ENCODE data around the gene PLAC9.

The PLAC9 gene

GRCh38 chr10:80172896-80173295, 40.4 kb downstream of the PLAC9 start:
- H3K27ac ChIP-seq (replicated peaks) = no peak overlapping the region
- H3K27me3 ChIP-seq (ENCODE audit: insufficient read depth, poor library complexity, severe bottlenecking) = no peaks in the 10 kb centered on the region
- H3K4me3 ChIP-seq (replicated peaks; ENCODE audit: insufficient read depth, low read length) = no peak overlapping the region
- DNase-seq (ENCODE audit: low read depth in 1 of 2, low spot score in 1 of 2) = no peak
- TF ChIP-seq POLR2AphosphoS5 (IDR thresholded peaks at IDR 0.05; ENCODE audit: low read depth) (no peak), CTCF (IDR thresholded peaks at IDR 0.05; ENCODE audit: insufficient read depth, low read length) (no peak), SPI1 (IDR thresholded peaks at IDR 0.05; ENCODE audit: borderline replicate concordance, low read depth) (no peak), GABPA (IDR thresholded peaks at IDR 0.05; ENCODE audit: low read depth) (no peak), REST (IDR thresholded peaks at IDR 0.05; ENCODE audit: insufficient replicate concordance, low read depth) (no peak)

- H3K4me3 ChIP-seq (replicated peaks; ENCODE audit: insufficient read depth, low read length) = no peak overlapping the region
- H3K27me3 ChIP-seq (ENCODE audit: insufficient read depth, poor library complexity, severe bottlenecking) = no peaks in the 10 kb centered on the region
- DNase-seq (ENCODE audit: low read depth in 1 of 2, low spot score in 1 of 2) = peak in 1 of 2 experiments; percentile 58
- H3K27ac ChIP-seq (replicated peaks) = no peak overlapping the region
- TF ChIP-seq POLR2AphosphoS5 (IDR thresholded peaks at IDR 0.05; ENCODE audit: low read depth) (no peak), SPI1 (IDR thresholded peaks at IDR 0.05; ENCODE audit: borderline replicate concordance, low read depth) (no peak), REST (IDR thresholded peaks at IDR 0.05; ENCODE audit: insufficient replicate concordance, low read depth) (no peak), CTCF (IDR thresholded peaks at IDR 0.05; ENCODE audit: insufficient read depth, low read length) (no peak), GABPA (IDR thresholded peaks at IDR 0.05; ENCODE audit: low read depth) (no peak)
These were observed 40.9 kb downstream of the PLAC9 start for GRCh38 chr10:80173466-80173865.

- Histone ChIP-seq H3K4me3 (replicated peaks; ENCODE audit: insufficient read depth, low read length) (no peak overlapping the region), H3K27ac (replicated peaks) (no peak overlapping the region), H3K27me3 (ENCODE audit: insufficient read depth, poor library complexity, severe bottlenecking) (no peaks in the 10 kb centered on the region)
- TF ChIP-seq CTCF (IDR thresholded peaks at IDR 0.05; ENCODE audit: insufficient read depth, low read length) = no peak
- TF ChIP-seq REST (IDR thresholded peaks at IDR 0.05; ENCODE audit: insufficient replicate concordance, low read depth) = no peak
- TF ChIP-seq GABPA (IDR thresholded peaks at IDR 0.05; ENCODE audit: low read depth) = no peak
- no peak for TF ChIP-seq SPI1 (IDR thresholded peaks at IDR 0.05; ENCODE audit: borderline replicate concordance, low read depth)
- no peak for TF ChIP-seq POLR2AphosphoS5 (IDR thresholded peaks at IDR 0.05; ENCODE audit: low read depth)
- no peak for DNase-seq (ENCODE audit: low read depth in 1 of 2, low spot score in 1 of 2)
These were observed 42.3 kb downstream of the PLAC9 start for GRCh38 chr10:80174641-80175395.
